RPMI8226 (cell line): ENCODE measurements around the gene UBAC2.

Experiments
- DNase-seq: peaks from one replicate; pipeline ENCODE4 v3.0.0-alpha.2; 2015

The UBAC2 gene

DNA sequence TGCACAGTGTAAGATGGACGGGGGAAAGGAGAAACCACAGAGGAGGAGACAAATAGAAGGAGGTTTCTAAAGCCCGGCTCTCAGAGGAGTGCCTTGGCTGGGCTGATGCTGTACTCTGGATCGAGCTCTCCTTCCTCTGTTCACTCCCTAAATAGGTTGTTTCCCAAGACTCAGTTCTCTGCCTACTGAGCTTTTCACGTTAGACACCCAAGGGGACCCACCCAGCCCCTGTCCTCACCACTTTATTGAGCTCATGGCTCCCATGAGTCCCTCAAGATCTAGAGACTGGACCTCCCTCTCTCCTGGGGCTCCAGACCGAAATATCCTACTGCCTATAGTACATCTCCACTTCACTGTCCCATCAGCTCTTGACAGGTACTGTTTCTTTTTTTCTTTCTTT is 144.7 kb downstream of the UBAC2 start:
- no peak for DNase-seq

DNA sequence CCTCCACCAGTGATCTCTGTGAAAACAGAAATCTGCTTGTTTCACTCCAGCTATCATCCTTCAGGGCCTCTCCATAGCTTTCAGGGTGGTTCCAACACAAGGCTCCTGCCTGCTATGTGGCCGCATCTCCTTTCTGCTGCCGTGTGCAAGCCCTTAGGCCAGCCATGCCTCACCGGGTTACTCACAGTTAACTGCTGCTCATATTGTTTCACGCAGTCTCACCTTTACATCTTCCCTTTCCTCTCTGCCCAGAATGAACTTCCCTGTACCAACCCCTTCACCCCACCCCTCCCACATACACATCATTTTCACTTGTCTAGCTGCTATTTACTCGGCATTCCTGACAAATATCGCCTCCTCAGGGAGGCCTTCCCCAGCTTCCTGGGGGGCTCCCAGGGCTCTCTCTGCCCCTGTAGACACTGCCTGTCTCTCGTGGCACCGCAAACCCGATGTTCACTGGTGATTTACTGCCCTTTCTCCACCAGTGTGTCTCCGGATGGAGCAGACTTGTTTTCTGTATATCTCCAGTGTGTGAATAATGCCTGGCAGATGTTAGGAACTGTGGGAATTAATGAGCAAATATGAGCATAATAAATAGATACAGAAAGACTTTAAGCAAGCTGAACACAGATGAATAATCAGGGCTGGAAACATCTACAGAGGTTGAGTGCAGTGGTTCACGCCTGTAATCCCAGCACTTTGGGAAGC is 145.8 kb downstream of the UBAC2 start:
- DNase-seq: no peak

DNA sequence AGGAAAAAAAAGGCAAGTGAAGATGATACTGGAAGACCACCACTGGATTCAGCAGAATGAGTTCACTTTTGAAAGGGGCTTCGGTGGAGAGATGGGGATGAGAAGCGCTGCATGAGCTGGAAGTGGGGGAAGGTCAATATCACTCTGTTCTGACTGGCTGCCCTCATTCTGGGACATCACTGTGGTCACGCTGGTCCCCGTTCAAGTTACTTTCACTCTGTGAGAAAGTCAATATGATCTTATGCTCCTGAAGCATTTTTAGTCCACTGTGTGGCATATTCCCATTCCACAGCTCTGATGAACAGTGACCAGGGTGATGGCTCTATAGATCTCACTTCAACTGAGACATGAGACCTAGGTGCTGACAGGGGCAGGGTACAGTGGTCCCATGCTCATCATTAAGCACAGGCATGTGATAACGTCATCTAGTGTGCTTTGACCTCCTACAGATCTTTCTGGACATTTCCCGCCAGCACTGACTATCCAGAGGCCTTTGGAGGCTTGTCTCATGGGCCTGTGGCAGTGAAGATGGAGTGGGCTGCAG is 146.8 kb downstream of the UBAC2 start:
- no peak for DNase-seq

DNA sequence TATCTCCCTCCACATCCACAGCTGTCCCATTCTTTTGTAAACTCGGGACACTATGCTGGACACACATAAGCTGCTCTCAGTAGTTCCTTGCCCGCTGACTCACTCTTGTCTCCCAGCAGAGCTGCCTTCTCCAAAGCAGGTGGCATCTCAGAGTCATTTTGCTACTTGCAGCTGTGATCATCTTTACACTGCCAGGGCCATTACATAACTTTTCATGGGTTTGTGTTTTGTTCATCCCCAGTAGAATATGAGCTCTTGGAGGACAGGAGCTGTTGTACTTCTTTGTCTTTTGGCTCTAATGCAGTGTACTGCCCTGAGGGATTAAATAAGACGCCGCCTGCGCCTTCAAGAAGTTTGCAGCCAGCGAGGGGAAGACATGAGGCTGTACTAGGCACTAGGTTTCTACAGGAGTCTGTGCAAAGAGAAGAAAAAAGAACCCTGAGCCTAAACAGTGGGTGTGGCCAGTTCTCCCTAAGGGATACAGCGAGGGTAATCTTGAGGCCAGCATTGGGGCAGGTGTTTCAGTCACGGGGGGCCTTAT is 147.3 kb downstream of the UBAC2 start:
- no peak for DNase-seq

DNA sequence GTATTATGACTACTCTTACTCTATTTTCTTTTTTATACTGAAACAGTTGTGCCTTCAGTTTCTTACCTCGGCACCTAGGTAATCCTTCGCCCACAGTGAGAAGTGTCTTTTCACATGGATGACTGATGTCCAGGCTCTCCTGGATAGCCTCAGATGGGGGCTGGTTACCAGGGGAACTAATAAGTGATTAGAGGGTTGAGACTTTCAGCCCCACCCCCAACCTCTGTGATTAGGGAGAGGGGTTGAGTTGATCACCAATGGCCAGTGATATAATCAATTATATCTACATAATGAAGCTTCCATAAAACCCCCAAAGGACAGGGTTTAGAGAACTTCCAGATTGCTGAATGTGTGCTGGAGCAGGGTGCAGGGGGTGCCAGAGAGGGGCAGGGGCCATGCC is 149.5 kb downstream of the UBAC2 start:
- DNase-seq: no peak

DNA sequence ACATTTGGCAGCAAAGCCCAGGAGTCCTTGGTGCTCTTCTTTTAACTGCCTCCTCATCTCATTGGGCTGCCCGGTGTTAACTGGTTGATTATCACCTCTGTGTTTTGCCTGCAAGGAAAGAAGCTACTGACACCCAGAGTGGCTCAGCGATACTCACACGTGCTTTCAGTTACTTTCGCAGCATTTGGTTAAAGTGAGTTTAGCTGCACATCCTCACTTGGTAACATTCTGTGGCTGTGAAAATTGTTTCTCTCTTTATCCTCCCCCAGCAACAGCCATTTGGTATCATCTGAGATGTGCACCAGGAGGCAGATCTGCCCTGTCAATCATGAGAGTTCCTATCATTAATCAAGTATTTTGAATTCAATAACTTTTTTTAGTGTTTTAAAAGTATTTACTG is 151.1 kb downstream of the UBAC2 start:
- no peak for DNase-seq

DNA sequence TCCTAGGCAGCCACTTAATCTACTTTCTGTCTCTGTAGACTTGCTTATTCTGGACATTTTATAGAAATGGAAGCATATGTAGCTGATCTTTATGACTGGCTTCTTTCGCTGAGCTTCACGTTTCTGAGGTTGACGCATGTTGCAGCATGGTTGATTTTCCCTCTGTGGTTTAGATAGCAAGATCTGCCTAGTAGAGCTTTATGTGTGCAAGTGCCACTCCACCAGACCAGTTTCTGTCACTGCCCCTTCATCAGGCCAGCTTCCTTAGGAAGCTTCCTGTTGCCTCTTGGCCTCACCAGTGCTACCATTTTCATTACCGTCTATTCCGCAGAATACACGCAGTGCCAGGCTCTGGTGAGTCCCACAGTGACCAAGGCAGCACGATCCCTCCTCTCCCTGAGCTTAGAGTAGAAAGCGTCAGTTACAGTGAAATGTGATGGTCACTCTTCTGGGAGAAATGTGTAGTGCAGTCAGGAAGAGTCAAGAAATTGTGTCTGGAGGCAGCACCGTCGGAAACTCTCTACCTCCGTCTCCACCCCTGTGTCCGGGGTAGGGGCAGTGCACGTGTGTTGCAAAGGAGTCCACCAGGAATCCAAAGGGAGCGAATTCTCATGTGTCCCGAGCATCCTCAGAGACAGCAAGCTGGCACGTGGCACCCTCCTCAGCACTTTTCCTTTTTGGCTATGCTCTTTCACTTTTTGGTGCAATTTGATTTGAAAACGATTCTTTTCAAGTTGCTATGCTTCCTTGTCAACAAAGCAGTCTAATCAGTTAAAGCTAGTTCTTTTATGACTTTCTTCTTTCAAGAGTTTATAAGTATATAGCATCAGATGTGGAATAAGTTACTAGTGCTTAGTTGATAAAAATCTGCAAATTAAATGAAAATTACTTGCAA is 151.9 kb downstream of the UBAC2 start:
- no peak for DNase-seq

DNA sequence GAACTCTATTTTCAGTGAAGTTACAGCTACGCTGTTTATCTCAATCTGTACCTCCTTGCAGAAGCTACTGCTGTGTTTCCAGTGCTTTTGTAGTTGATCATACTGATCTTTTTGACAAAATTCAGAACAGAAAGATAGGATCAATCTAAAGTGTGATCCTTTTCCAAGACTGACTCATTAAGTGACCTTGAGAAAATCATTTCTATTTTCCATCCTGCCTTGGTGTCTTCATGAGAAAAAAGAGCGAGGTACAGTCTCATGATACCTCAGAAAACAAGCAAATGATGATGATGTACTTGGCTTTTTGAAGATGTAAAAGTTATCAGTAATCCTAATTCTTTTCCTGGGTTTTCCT is 152.6 kb downstream of the UBAC2 start:
- no peak for DNase-seq

DNA sequence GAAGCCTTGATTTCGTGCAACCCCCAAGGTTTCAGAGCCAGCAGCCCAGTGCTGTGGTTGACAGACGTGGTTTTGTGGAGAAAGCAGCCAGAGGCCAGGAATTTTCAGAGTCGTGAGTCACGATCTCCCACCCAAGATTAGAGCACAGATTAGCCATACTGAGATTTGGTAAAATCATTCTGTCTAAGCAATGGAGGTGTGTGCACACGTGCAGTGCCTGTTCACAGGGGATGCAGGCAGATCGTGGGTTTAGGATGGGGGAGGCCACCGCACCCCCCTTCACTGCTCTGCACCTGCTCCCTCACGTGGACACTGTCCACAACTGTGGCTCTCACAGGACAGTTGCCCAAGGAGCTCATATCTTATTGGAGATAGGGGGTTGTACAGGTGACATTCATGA is 153.2 kb downstream of the UBAC2 start:
- DNase-seq: no peak

DNA sequence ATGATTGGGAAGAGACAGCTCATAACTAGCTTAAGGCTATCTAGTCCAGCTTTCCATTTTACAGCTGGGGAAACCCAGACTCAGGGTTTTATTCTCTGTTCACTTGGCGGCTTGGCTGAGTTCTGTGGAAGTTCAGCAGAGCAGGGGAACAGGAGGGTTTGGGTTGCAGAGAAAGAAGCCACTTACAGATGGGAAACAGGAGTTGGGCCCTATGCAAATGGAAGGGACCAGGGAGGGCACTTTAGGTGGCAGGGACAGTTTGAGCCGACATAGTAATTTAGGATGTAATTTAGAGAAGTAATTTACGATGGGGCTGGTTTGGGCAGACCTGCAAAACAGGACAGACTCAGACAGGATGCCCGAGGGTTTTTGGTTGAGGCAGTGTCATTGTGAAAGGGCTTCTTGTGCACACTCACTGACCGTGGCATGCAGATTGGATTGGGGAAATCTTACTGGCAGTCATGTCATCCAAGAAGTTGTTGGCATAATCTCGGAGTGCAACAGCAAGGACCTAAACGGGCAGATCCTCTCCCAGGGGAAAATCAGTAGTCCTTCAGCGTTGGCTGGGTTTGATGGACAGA is 153.8 kb downstream of the UBAC2 start:
- DNase-seq: no peak

DNA sequence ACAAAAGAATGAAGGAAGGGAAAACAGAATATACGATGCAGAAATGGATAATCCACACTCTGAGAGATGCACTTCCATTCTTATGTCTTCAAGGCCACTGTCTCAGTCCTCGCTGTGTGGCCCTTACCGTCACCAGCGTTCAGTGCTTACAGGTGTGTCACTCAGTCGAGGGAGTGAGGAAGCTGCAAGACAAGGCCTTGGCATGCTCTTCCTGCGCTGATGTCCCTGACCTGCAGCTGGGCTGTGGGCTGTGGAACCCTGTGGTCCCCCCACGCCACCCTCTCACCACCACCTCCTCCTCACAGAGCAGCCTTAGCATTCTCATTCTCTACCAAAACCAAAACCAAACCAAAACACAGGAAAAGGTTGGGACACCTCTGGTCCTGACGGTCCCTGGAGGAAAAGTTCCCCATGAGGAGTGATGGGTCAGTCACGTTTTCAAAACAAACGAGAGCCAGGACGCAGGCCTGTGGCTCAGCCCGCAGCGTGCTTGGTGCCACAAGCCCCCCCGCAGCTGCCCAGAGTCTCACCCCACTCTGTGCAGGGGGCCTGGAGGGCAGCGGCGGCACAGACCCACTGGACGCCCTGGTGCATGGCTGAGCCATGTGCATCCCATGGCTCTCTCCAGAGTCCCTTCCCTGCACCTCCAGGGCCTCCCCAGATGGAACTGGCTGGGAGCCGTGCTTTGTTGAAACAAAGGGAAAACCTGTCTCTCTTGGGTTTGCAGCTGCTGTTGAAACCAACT is 154.8 kb downstream of the UBAC2 start:
- no peak for DNase-seq

DNA sequence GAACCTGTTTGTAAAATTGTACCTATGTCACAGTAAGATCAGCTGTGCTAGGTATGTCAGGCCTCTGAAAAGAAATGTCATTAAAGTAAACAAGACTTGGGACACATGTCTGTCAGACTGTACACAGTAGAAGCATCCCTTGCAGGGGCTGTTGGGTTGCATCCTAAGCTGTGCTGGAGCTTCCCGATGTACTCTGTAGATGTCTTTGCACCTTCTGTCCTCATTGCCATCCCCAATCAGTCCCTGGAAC is 155.3 kb downstream of the UBAC2 start:
- no peak for DNase-seq

DNA sequence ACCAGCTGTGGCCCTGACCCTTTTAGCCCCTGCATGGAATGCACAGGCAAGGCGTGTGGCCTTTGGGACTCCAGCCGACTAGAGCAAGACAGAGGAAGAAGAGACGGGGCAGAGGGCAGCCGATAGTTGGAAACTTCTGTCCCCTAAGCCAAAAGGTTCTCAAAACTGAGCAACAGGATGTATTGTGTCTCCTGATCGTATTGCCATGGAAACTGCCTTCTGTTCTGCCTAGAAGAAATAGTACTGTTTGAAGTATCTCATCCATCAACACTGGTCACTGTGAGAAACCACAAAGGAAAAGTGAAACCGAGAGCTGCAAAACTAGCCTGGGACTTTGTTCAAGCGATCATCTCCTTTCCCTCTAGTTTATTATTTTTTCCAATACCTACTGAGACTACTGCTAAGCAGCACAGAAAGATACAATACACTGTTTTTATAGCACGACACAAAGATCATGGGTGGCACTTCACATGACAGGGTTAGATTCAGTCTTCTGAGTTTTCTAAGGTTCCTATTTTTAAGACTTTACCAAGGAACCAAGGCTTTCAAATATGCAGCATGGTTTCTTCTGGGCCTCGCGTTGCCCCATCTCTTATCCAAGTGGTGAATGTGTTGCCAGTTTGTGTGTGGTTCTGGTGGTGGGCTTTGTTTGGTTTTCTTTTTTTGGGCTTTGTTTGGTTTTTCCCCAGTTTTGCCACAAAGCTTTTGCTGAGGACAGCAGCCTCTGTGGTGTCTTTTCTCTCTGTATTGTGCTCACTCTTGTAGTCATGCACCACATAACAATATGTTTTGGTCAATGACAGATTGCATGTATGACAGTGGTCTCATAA is 155.8 kb downstream of the UBAC2 start:
- peak; percentile 73 for DNase-seq

DNA sequence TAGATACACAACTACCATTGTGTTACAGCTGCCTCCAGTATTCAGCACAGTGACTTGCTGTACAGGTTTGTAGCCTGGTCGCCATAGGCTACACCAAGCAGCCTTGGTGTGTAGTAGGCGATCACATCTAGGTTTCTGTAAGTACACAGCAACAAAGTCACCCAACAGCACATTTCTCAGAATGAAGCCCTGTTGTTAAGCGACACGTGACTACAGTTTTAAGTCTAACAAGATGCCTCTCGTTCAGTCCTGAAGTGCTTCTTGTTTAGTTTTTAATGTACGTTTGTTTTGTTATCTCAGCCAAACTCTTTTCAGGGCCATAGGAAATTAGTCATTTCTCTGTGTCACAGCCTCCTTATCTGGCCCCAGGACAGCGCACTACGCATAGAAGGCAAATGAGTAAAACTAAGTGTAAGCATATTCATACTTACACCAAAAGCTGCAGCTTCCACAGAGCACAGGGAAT is 156.5 kb downstream of the UBAC2 start:
- no peak for DNase-seq

DNA sequence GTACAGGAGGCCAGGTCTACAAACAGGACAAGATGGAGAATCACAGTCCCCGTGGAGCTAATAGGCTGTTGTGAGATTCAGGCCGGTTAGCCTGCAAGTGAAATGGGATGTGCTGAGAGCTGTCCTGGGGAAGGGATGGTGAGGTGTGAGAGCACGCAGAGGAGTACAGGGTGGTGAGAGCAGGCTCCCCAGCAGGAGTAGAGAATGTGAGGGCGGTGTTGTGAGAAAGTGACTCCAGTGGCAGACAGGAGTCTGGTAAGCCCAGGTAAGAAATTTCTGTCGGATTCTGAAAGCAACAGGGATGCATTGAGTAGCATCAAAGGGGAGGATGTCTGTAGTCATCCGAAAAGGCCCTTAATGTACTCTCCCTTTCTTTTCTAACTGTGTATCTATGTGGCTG is 157.3 kb downstream of the UBAC2 start:
- no peak for DNase-seq

DNA sequence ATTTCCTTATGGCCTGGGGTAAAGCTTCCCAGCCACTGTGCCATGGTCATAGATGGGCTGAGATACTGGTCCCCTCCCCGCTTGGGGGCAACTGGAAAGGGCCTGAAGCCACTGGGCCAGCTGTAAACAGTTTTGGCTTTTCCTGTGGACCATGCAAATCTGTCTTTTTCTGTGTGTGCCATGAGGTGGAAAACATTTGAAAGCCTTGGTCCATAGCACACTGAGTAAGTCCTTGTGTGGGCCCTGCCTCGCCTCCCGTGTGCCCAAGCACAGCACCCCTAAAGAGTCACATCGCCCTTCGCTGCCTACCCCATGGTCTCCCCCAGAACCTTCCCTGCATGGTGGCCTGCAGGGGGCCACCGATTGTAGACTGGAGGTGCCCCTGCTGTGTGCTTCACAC is 158.9 kb downstream of the UBAC2 start:
- DNase-seq: no peak

DNA sequence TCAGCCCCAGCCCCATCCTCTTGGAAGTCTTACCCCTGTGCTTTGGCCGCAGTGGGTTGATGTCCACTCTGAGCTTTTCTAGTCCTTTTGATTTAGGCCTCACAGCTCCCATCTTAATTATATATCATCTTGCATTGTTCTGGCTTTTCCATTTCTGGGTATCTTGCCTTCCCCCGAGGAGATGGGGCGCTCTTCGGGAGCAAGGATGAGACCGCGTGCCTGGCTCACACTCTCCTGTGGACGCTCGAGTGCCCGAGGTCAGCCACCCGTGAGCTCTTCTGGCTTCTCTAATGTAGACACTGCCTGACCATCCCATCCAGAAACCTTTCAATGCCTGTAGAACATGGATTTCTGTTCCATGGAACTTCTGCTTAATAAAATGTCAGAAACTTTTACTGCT is 160.0 kb downstream of the UBAC2 start:
- no peak for DNase-seq

DNA sequence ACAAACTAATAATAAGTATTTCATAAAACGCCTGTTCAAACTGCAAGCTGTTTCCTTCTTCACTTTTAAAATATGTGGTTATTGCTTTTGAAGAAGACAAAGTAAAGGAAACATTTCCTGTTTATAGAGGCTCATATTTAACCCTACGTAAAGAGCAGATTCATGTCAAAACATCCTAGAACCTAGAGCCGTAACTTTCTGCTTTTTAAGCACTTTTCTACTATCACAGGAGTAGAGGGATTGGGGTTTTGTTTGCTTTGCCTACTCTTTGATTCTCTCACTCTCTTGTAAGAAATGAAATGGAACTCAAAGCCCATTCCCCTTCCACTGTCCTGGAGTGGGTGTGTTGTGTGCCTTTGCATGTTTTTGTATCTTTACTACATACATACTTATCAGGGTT is 160.5 kb downstream of the UBAC2 start:
- no peak for DNase-seq

DNA sequence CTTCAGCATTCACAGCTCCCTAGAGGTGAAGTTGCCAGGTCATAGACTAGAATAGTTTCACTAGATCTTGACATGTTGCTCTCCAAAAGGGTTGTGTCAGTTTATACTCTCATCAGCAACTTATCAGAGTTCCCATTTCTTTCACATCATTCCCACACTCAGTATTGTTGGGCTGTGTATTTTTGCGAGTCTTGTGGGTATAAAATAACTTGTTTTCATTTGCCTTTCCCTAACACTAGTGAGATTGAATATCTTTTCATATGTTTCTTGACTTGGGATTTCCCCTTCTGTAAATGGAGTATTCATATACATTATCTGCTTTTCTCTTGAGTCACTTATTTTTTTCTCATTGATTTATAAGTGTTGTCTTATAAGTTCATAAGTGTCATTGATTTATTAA is 161.7 kb downstream of the UBAC2 start:
- DNase-seq: no peak

DNA sequence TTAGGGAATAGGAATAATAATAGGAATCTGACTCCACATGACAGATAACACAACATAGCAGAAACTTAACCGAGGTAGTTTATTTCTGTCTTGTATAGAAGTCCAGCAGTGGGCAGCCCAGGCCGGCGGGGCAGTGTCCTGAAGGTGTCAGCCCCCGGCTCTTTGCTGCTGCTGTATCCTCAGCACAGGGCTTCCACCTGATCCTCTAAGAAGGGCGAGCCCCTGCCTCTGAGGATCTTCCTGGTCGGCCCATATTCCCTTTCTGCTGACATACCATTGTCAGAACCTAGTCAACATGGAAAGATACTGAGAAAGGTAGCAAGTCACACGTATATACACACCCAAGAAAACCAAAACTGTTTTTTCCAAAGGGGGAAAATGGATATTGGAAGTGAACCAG is 162.7 kb downstream of the UBAC2 start:
- no peak for DNase-seq

DNA sequence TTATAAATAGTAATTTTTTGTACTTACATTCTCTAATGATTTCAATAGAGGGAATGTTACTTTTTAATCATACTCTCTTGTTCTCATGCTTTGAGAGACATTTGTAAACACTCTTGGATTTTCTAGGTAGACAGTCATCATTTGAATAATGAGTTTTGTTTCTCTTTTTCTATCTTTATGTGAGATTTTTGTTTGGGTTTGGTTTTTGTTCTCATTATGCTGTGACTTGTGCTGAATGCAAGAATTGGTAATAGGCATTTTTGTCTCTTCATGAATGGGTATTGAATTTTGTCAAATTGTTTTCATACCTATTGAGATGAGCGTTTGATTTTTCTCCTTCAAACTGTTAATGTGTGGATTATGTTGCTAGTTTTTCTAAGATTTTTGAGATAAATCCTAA is 163.3 kb downstream of the UBAC2 start:
- DNase-seq: no peak
